ENCODE results near the gene MCHR1. TPM values are rescaled to one million over a fixed set of nuclear protein-coding genes. Genes with fewer than 3 reads are reported as not detected.

MCHR1 gene
- total RNA-seq, 1 experiment from 2014 or later, result 0.14 TPM

- DNase-seq (ENCODE audit: low read depth), result peak; percentile 66
Observed at GRCh38 chr22:40721266-40721665, 42.0 kb downstream of the MCHR1 start.

GRCh38 chr22:40723396-40723933 lies 44.2 kb downstream of the MCHR1 start:
- no peak for DNase-seq (ENCODE audit: low read depth)

- DNase-seq (ENCODE audit: low read depth), result no peak
Observed at GRCh38 chr22:40726514-40726913, 47.2 kb downstream of the MCHR1 start.

GRCh38 chr22:40727070-40727963 lies 48.0 kb downstream of the MCHR1 start:
- no peak for DNase-seq (ENCODE audit: low read depth)

GRCh38 chr22:40727964-40728615 lies 48.8 kb downstream of the MCHR1 start:
- DNase-seq (ENCODE audit: low read depth), result no peak

- DNase-seq (ENCODE audit: low read depth), result no peak
Observed at GRCh38 chr22:40728731-40729189, 49.5 kb downstream of the MCHR1 start.

- no peak for DNase-seq (ENCODE audit: low read depth)
Observed at GRCh38 chr22:40729284-40729683, 50.0 kb downstream of the MCHR1 start.

Other genes with a start within 250 kb of the MCHR1 start
- gene MRTFA, start 42.8 kb upstream of the MCHR1 start, total RNA-seq (2014; rRNA removed; shearing (Covaris generic)), result 23.6 and 23.9 TPM in 2 replicates
- gene SLC25A17, start 139.9 kb downstream of the MCHR1 start, total RNA-seq (2014; rRNA removed; shearing (Covaris generic)), result 32.3 and 34.4 TPM in 2 replicates
- gene ST13, start 177.2 kb downstream of the MCHR1 start, total RNA-seq (2014; rRNA removed; shearing (Covaris generic)), result 154 and 162 TPM in 2 replicates
- 9.0 and 10.9 TPM in 2 replicates for gene XPNPEP3, start 177.7 kb downstream of the MCHR1 start, total RNA-seq (2014; rRNA removed; shearing (Covaris generic))
- not detected in 2 replicates for gene DNAJB7, start 182.6 kb downstream of the MCHR1 start, total RNA-seq (2014; rRNA removed; shearing (Covaris generic))